WERI-Rb-1 (cell line): Measurements from ENCODE around the gene WRAP53.

Experiments
- DNase-seq: peaks from one replicate; pipeline ENCODE4 v3.0.0-alpha.2; 2020
- H3K27ac ChIP-seq: fragments of 250-450 bp; sonication (Bioruptor Pico); 2 replicates; pipeline ENCODE4 v1.5.1; 2020; ENCODE audit warnings: mild to moderate bottlenecking, moderate library complexity
- H3K27me3 ChIP-seq: fragments of 250-450 bp; sonication (Bioruptor Pico); 2 replicates; pipeline ENCODE4 v1.5.1; 2021; ENCODE audit warnings: mild to moderate bottlenecking, low read depth, moderate library complexity; ENCODE audit not compliant: insufficient read depth, severe bottlenecking
- H3K36me3 ChIP-seq: fragments of 250-450 bp; sonication (Bioruptor Pico); 2 replicates; pipeline ENCODE4 v1.5.1; 2020; ENCODE audit warnings: mild to moderate bottlenecking, moderate library complexity
- H3K4me3 ChIP-seq: 2 replicates; pipeline ENCODE4 v1.5.1; 2011; ENCODE audit warnings: low read depth, mild to moderate bottlenecking, control low read depth, low read length
- H3K9me3 ChIP-seq: fragments of 250-450 bp; sonication (Bioruptor Pico); 2 replicates; pipeline ENCODE4 v1.5.1; 2021; ENCODE audit warnings: mild to moderate bottlenecking, moderate library complexity; ENCODE audit not compliant: severe bottlenecking
- CTCF ChIP-seq: IDR thresholded peaks from 2 replicates; pipeline ENCODE4 v1.5.1; 2011; ENCODE audit warnings: low read depth, mild to moderate bottlenecking, control low read depth, inconsistent platforms, low read length

Gene WRAP53

GRCh38 chr17:7686222-7687071, 1.8 kb upstream of the WRAP53 start:
- Histone ChIP-seq H3K4me3 (peak overlapping the region; percentile 96), H3K36me3 (peaks cover 29% of the 10 kb centered on the region), H3K27me3 (no peaks in the 10 kb centered on the region), H3K27ac (peak overlapping the region; percentile 99), H3K9me3 (no peaks in the 10 kb centered on the region)
- TF ChIP-seq CTCF: no peak
- peak; percentile 82 for DNase-seq

GRCh38 chr17:7687072-7687907, 987 bp upstream of the WRAP53 start, which contains the start of gene TP53:
Gene TP53, minus strand, starts transcription at chr17:7687490. Its CDS starts 10,896 bp downstream, at chr17:7676594.
- Histone ChIP-seq H3K9me3 (no peaks in the 10 kb centered on the region), H3K27me3 (no peaks in the 10 kb centered on the region), H3K4me3 (peak within 1 kb of the TSS; percentile 96), H3K27ac (peak within 1 kb of the TSS; percentile 99), H3K36me3 (peaks cover 29% of the 10 kb centered on the region)
- peak; percentile 92 for DNase-seq
- no peak for TF ChIP-seq CTCF

GRCh38 chr17:7688808-7689316, 585 bp downstream of the WRAP53 start:
- no peak for DNase-seq
- Histone ChIP-seq H3K9me3 (no peaks in the 10 kb centered on the region), H3K36me3 (peaks cover 31% of the 10 kb centered on the region), H3K4me3 (peak overlapping the region; percentile 96), H3K27me3 (no peaks in the 10 kb centered on the region), H3K27ac (peak overlapping the region; percentile 62)
- TF ChIP-seq CTCF: no peak

- DNase-seq: peak; percentile 76
- Histone ChIP-seq H3K27me3 (no peaks in the 10 kb centered on the region), H3K9me3 (no peaks in the 10 kb centered on the region), H3K36me3 (peaks cover 12% of the 10 kb centered on the region), H3K27ac (no peak overlapping the region), H3K4me3 (no peak overlapping the region)
- no peak for TF ChIP-seq CTCF
These were observed 7.3 kb downstream of the WRAP53 start for GRCh38 chr17:7695586-7695985.

GRCh38 chr17:7697828-7698588, 9.7 kb downstream of the WRAP53 start:
- Histone ChIP-seq H3K36me3 (peaks cover 28% of the 10 kb centered on the region), H3K9me3 (no peaks in the 10 kb centered on the region), H3K27ac (no peak overlapping the region), H3K27me3 (no peaks in the 10 kb centered on the region), H3K4me3 (no peak overlapping the region)
- no peak for TF ChIP-seq CTCF
- no peak for DNase-seq
